GM12864 (cell line): ENCODE results near the gene ADCY9.
A peak's percentile ranks its signal among the peaks of the same experiment; 100 is the strongest.

Source experiments
- DNase-seq: peaks from one replicate; pipeline ENCODE4 v3.0.0-alpha.2; 2011; ENCODE audit warnings: low read depth
- H3K4me3 ChIP-seq: 2 replicates; pipeline ENCODE4 v1.5.1; 2011; ENCODE audit warnings: mild to moderate bottlenecking, low read depth, low read length, control low read depth
- CTCF ChIP-seq: IDR thresholded peaks from 2 replicates; pipeline ENCODE4 v1.5.1; 2011; ENCODE audit warnings: low read depth, mild to moderate bottlenecking, moderate library complexity, low read length, control low read depth, inconsistent platforms; ENCODE audit errors: missing control alignments

The ADCY9 gene

GRCh38 chr16:4152267-4152666 lies 36.0 kb upstream of the ADCY9 start:
- no peak overlapping the region for H3K4me3 ChIP-seq
- no peak for TF ChIP-seq CTCF
- DNase-seq: no peak

GRCh38 chr16:4147236-4147635 lies 31.0 kb upstream of the ADCY9 start:
- TF ChIP-seq CTCF: no peak
- no peak for DNase-seq
- no peak overlapping the region for H3K4me3 ChIP-seq

GRCh38 chr16:4142268-4142667 lies 26.0 kb upstream of the ADCY9 start:
- no peak for TF ChIP-seq CTCF
- DNase-seq: peak; percentile 19

GRCh38 chr16:4141604-4142003 lies 25.4 kb upstream of the ADCY9 start:
- DNase-seq: no peak
- no peak overlapping the region for H3K4me3 ChIP-seq
- TF ChIP-seq CTCF: no peak

More at GRCh38 chr16:4142268-4142667, 26.0 kb upstream of the ADCY9 start:
- H3K4me3 ChIP-seq: no peak overlapping the region

- no peak for TF ChIP-seq CTCF
- no peak overlapping the region for H3K4me3 ChIP-seq
- DNase-seq: no peak
Measured at GRCh38 chr16:4140652-4141051, 24.4 kb upstream of the ADCY9 start.

GRCh38 chr16:4139968-4140367 lies 23.7 kb upstream of the ADCY9 start:
- DNase-seq: no peak
- TF ChIP-seq CTCF: no peak
- H3K4me3 ChIP-seq: no peak overlapping the region

- DNase-seq: no peak
- no peak for TF ChIP-seq CTCF
- no peak overlapping the region for H3K4me3 ChIP-seq
Measured at GRCh38 chr16:4138713-4139112, 22.5 kb upstream of the ADCY9 start.
